HG03108 (cell line): Measurements from ENCODE around the gene MSI2.

Source experiments
- ATAC-seq: cut with Tn5 transposase; IDR thresholded peaks from one replicate; pipeline ENCODE4 v1.9.1; 2021; ENCODE audit warnings: moderate library complexity; ENCODE audit not compliant: unreplicated experiment

Gene MSI2

DNA sequence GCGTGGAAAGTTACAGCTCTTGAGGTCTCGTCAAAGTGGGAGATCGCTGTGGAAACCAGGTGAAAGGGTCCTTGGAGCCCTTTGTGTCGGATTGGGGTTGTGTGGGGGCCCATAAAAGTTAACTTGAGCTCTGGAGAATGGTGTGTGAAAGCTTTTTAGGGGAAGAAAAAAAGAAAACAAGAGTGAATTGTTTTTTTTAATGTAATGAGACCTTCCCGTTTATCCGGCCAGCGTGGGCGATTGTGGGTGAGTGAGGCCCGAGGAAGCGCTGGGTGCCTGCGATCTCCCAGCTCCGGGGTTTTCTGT is 150.6 kb downstream of the MSI2 start:
- no peak for ATAC-seq

DNA sequence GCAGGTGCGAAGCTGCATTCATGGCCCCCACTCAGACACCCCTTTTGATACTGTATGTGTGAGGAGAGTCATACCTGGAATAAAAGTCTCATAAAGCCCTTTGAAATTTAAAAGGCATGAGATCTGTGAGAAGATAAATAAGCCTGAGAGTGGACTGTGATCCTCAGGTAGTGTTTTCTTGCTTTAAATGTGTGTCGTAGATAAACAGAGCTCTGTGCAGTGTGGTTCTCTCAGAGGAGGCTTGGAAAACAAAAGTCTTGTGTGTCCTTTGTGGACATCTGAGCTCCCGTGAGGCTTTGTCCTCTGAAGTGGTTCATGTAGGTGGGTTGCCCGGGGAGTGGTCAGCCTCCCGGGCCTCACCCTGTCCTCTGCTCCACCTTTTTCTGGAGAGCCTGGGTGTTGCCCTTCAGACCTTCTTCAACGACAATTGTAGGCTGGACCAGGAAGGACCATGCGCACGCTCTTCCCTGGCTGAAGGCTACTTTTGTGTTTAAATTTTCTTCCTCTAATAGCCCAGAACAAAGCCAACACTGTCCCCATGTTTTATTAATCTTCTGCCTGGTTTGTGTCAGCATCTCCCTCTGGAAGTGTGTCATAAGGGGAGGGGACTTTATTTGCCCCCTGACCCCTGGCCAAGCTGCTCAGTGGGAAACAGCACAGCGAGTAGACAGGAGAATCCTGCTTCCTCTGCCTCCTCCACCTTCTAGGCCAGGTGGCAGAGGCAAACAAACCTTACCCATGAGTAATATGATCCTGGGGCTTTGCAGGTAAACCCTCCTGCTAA is 151.2 kb downstream of the MSI2 start:
- ATAC-seq, result no peak

DNA sequence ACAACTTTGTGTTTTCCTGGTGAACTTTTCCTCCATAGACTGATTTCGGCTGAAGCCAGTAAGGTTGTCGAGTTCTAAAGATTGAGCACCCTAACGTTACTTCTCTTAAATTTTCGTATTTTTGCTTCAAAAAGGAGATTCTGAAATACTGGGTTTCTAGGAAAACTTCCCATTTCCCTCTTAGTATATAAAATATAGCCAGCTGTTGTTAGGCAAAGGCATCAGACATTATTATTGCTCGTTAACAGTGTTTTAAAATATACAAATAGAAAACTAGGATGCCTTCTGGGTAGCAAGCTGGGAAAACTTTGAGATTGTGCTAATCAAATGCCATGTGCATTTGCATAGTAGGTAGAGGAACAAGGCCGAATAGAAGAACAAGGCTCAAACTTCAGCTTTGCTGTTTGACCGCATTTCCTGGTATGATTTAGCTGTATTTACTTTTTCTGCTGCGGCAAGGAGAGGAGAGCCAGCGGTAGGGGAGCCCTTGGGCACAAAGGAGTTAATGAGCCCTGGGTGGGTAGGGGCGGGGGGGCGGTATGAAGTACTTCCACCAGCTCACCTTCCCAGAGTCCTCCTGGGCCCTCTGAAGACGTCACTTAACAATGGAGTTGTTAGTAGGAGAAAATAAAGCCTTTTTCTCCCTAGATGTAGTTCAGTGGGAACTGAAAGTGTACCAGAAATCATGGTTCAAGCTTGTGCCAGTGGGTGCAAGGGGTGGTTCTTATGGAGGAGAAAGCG is 151.9 kb downstream of the MSI2 start:
- ATAC-seq, result peak; percentile 76

GRCh38 chr17:57410169-57410568 is 153.8 kb downstream of the MSI2 start:
- ATAC-seq, result no peak

DNA sequence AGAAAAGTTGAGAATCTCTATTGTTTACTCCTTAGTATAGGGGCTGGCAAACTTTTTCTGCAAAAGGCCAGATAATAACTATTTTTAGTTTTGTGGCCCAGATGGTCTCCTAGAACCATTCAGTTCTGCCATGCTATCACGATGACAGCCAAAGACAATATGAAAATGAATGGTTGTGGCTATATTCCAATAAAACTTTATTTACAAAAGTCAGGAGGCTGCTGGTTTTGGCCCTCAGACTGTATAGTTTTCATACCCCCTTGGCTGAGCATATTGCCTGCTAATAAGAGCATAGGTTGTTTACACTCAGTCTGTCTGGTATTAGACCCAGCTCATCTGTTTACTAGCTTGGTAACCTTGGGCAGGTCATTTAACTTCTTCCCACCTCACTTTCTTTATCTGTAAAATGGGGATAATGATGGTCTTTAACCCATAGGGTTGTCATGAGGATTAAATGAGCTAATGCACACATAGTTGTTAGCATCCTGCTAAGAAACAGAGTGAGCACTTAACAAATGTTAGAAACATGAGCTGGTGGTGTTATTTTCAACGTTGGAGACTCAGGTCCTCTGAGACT is 156.3 kb downstream of the MSI2 start:
- ATAC-seq, result no peak

GRCh38 chr17:57413848-57414651 is 157.7 kb downstream of the MSI2 start:
- ATAC-seq, result no peak

DNA sequence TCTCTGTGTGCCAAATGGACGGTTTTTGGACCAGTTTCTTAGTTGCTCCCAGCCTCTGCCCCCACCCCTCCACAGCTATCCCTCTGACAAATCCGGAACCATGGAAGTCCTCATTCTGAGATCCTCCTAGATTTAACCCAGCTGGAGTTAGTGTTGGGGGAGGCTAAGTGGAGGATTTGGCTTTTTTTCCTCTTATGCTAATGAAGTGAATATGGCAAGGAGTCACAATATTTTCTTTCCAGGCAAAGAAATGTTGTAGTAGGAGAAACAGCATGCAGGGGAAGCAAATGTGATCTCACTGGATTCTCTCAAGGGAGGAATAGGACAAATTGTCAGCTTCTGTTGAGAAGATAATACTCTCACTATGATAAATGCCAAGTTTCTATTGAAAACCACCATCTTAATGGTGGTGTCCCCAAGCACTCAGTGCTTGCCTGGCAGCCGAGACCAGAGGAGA is 159.5 kb downstream of the MSI2 start:
- ATAC-seq, result no peak

GRCh38 chr17:57416369-57416768 is 160.0 kb downstream of the MSI2 start:
- no peak for ATAC-seq

DNA sequence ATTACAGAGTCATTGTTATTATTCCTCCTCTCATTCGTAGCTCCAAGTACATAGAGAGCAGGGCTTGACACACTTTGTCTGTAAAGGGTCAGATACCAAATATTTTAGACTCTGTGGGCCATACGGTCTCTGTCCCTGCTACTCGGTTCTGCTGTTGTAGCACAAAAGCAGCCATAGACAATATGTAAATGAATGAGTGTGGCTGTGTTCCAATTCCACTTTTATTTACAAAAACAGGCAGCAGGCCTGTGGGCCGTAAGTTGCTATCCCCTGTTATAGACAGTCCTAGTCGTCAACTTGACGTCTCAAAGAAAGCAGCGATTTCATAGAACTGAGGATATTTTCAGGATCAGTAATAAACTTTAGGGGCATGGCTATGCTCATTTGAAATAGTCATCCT is 161.6 kb downstream of the MSI2 start:
- ATAC-seq, result no peak

DNA sequence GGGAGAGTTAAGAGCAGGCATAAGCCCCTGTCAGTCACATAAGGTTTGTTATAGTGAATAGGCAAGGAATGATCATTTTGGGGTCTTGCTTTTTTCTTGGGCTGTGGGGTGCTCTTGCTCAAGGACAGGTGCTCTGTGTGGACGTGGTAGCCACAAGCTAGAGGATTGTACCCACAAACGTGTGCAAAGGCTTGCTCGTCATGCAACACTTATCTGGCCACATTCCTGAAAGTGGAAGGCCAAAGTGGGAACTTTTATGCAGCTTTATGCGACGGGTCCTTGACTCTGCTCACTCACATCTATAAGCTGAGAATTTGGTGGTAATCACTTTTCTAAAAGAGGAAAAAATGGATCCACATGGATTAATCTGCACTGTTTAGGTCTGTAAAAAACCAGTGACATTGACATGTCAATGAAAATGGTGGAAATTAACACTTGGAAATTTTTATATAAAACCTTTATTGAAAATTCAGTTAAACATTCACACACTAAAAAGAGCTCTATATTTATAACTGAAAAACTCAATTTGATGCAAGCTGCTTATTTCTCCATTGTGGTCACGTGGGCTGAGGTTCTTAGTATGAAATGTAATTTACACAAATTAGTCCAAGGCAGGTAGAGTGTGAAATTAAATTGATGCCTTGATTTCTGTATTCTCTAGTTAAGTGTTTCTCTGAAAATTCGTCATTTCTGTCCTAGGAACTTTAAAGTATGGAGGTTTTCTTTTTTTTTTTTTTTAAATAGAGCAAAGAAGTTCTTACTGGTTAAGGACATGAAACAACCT is 162.3 kb downstream of the MSI2 start:
- ATAC-seq, result no peak

- ATAC-seq, result no peak
Measured at GRCh38 chr17:57419940-57420550, 163.7 kb downstream of the MSI2 start.

DNA sequence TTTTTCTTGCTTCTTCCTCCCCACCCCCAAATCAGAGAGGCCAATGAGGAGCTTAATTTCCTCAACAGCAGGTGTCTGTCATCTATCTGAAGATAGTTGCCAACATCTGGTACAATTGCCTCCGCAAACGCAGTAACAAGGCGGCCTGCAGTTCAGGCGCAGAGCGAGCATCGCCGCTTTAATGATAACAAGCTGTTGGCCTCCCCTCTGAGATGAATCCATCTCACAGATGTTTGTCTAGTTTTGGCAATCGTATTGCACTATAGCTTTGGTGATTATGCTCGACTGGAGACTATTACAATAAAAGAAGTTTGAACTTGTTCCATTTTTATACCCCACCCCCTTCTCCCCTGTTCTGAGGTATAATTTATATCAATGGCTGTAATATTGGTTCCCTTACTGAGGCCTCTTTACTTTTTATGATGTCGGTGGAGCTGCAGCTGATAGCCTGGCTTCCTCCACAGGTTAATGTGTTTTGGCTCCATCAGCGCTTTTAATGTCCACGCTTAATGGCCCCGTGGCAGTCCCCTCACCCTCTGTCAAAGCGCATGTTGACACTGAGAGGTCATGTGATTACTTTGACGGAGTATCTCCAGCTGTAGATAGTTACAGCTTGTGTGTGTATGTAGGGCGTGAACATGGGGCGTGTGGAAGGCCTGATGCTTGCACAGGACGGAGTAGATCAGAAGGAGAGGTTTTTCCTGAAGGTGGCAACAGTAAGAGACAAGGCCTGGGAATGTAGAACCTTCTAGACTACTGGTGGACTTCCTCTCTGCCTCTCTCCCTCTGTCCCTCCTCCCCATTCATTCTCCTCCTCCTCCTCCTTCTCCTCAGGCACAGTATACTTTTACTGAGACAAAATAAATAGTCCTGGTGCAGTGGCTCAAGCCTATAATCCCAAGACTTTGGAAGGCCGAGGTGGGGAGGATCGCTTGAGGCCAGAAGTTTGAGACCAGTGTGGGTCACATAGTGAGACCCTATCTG is 164.7 kb downstream of the MSI2 start:
- ATAC-seq, result no peak

GRCh38 chr17:57422574-57423164 is 166.3 kb downstream of the MSI2 start:
- peak; percentile 71 for ATAC-seq

GRCh38 chr17:57423541-57423940 is 167.2 kb downstream of the MSI2 start:
- ATAC-seq, result no peak

DNA sequence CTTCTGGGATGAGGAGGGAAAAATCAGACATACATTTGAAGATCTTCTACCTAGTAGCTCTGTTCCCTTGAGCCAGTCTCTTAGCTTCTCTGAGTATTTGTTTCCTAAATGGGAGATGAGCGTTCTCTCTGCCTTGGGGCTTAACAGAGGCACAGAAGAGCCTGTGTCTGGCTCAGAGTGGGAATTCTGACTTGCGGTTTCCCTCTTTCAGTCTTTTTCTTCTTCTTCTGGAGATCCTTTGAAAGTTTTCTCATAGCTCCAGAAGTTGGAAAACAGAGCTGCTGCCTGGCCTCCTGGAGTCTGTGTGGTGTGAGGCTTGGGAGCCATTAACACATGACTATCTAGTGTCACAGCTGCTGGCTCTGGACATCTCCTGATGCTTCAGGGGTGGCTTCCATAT is 167.9 kb downstream of the MSI2 start:
- no peak for ATAC-seq

DNA sequence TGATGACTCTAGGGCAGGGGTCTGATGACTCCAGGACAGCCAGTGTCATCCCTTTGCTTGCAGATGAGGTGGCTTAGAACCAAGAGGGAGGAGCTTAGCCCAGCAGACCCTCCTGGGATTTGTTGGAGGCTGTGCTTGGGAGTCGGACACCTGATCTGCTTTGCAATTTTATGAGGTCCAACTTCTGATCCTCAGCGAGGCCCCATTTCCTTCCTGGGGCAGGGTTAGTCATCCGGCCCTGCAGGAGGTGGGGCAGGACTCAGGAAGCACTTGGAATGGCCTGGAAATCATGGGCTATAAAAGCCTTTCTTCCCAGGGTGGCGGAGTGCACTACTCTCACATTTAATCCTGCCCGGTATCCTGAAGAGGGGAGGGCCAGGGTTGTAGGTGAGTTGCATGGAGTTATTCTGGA is 168.5 kb downstream of the MSI2 start:
- no peak for ATAC-seq

GRCh38 chr17:57425431-57425830 is 169.1 kb downstream of the MSI2 start:
- ATAC-seq, result no peak
